HG03039 (cell line): ENCODE results near the gene COG3.

Source experiments
- ATAC-seq: cut with Tn5 transposase; IDR thresholded peaks from one replicate; pipeline ENCODE4 v1.9.1; 2021; ENCODE audit warnings: mild to moderate bottlenecking, moderate library complexity; ENCODE audit not compliant: unreplicated experiment

The COG3 gene

GRCh38 chr13:45445053-45445452 is 19.7 kb upstream of the COG3 start:
- ATAC-seq: no peak

- ATAC-seq: no peak
These were observed 18.6 kb upstream of the COG3 start for GRCh38 chr13:45446181-45446580.

GRCh38 chr13:45447050-45447661 is 17.6 kb upstream of the COG3 start:
- no peak for ATAC-seq

GRCh38 chr13:45448965-45449559 is 15.7 kb upstream of the COG3 start:
- no peak for ATAC-seq

GRCh38 chr13:45451282-45451681 is 13.5 kb upstream of the COG3 start:
- no peak for ATAC-seq

- no peak for ATAC-seq
These were observed 10.5 kb upstream of the COG3 start for GRCh38 chr13:45454204-45454603.

- no peak for ATAC-seq
These were observed 8.4 kb upstream of the COG3 start for GRCh38 chr13:45456196-45456972.

- no peak for ATAC-seq
These were observed 525 bp upstream of the COG3 start for GRCh38 chr13:45464141-45464686.

- no peak for ATAC-seq
These were observed 1.6 kb downstream of the COG3 start for GRCh38 chr13:45466359-45466758.

- no peak for ATAC-seq
These were observed 3.9 kb downstream of the COG3 start for GRCh38 chr13:45468635-45469034.

GRCh38 chr13:45472171-45472705 is 7.5 kb downstream of the COG3 start:
- ATAC-seq: no peak

- ATAC-seq: no peak
These were observed 8.9 kb downstream of the COG3 start for GRCh38 chr13:45473627-45474026.

GRCh38 chr13:45474584-45475454 is 10.1 kb downstream of the COG3 start:
- no peak for ATAC-seq

- no peak for ATAC-seq
These were observed 14.9 kb downstream of the COG3 start for GRCh38 chr13:45479661-45480060.

- no peak for ATAC-seq
These were observed 16.9 kb downstream of the COG3 start for GRCh38 chr13:45481688-45482087.

GRCh38 chr13:45482571-45483173 is 17.9 kb downstream of the COG3 start:
- ATAC-seq: no peak

- no peak for ATAC-seq
These were observed 22.9 kb downstream of the COG3 start for GRCh38 chr13:45487604-45488003.

- no peak for ATAC-seq
These were observed 25.3 kb downstream of the COG3 start for GRCh38 chr13:45490068-45490467.

- ATAC-seq: no peak
These were observed 27.8 kb downstream of the COG3 start for GRCh38 chr13:45492538-45492937.

GRCh38 chr13:45496942-45497341 is 32.2 kb downstream of the COG3 start:
- no peak for ATAC-seq
